ENCODE data around the gene OR52N1.

GRCh38 chr11:5791165-5791564, at the start of gene OR52N1:
- TF ChIP-seq POLR2A (IDR thresholded peaks at IDR 0.05) (no peak), CTCF (IDR thresholded peaks at IDR 0.05) (no peak)
